SU-DHL-6 (cell line): ENCODE data around the gene GREB1L.

ENCODE experiments used
- H2AFZ ChIP-seq: fragments of 200-600 bp; sonication (generic); 2 replicates; pipeline ENCODE4 v1.6.1; 2014; ENCODE audit warnings: low read depth, mild to moderate bottlenecking, moderate library complexity, mixed read lengths, antibody characterized with exemption, low read length; ENCODE audit not compliant: severe bottlenecking
- H3F3A ChIP-seq: fragments of 200-600 bp; shearing (Covaris generic); 2 replicates; pipeline ENCODE4 v1.6.0; 2016; ENCODE audit warnings: antibody characterized with exemption, mild to moderate bottlenecking; ENCODE audit not compliant: insufficient read depth
- H3K27ac ChIP-seq: fragments of 200-600 bp; sonication (generic); 2 replicates; pipeline ENCODE4 v1.5.1; 2016; ENCODE audit warnings: low read depth, mild to moderate bottlenecking, low read length, moderate library complexity, mixed read lengths
- H3K27me3 ChIP-seq: fragments of 200-600 bp; sonication (generic), shearing (Covaris generic); 2 replicates; pipeline ENCODE4 v1.6.0; 2014; ENCODE audit warnings: mild to moderate bottlenecking, low read length
- H3K36me3 ChIP-seq: fragments of 200-600 bp; sonication (generic); 2 replicates; pipeline ENCODE4 v1.6.1; 2014; ENCODE audit warnings: mild to moderate bottlenecking, low read length, mixed read lengths
- H3K4me2 ChIP-seq: fragments of 300-600, 200-600 bp; shearing (Covaris generic), sonication (generic); 2 replicates; pipeline ENCODE4 v1.6.0; 2014; ENCODE audit warnings: low read length, low read depth, mild to moderate bottlenecking; ENCODE audit not compliant: poor library complexity, severe bottlenecking
- H3K4me3 ChIP-seq: fragments of 200-600 bp; sonication (generic); 2 replicates; pipeline ENCODE4 v1.5.1; 2014; ENCODE audit warnings: antibody characterized with exemption, low read length, mild to moderate bottlenecking, mixed read lengths; ENCODE audit not compliant: insufficient read depth, poor library complexity, severe bottlenecking
- H3K79me2 ChIP-seq: fragments of 200-600 bp; sonication (generic); 2 replicates; pipeline ENCODE4 v1.6.1; 2014; ENCODE audit warnings: mild to moderate bottlenecking, low read length, moderate library complexity; ENCODE audit not compliant: insufficient read depth
- H3K9ac ChIP-seq: fragments of 200-600 bp; sonication (generic); 2 replicates; pipeline ENCODE4 v1.7.0; 2014; ENCODE audit warnings: mild to moderate bottlenecking, low read length
- H3K9me2 ChIP-seq: fragments of 200-600 bp; sonication (generic); replicated peaks from 2 replicates; pipeline ENCODE4 v1.6.1; 2014; ENCODE audit warnings: low read length; ENCODE audit not compliant: insufficient read depth
- H3K9me3 ChIP-seq: fragments of 200-600 bp; sonication (generic); 2 replicates; pipeline ENCODE4 v1.6.1; 2014; ENCODE audit warnings: low read length, mixed read lengths; ENCODE audit not compliant: insufficient read depth
- H4K20me1 ChIP-seq: fragments of 200-600 bp; sonication (generic); 2 replicates; pipeline ENCODE4 v1.6.1; 2014; ENCODE audit warnings: low read depth, mild to moderate bottlenecking, antibody characterized with exemption, low read length, moderate library complexity, mixed read lengths
- CTCF ChIP-seq: fragments of 200-600 bp; sonication (generic); IDR thresholded peaks from one replicate; pipeline ENCODE4 v1.5.1; 2017; ENCODE audit warnings: antibody characterized with exemption, mild to moderate bottlenecking, low read length, moderate library complexity; ENCODE audit not compliant: insufficient read depth, poor library complexity, severe bottlenecking
- EZH2phosphoT487 ChIP-seq: fragments of 200-600 bp; sonication (generic), shearing (Covaris generic); conservative IDR thresholded peaks from 2 replicates; pipeline ENCODE4 v1.6.1; 2018; ENCODE audit warnings: mild to moderate bottlenecking, antibody characterized with exemption, low read length, moderate library complexity, mixed read lengths

Gene GREB1L

GRCh38 chr18:21255211-21255610, 13.2 kb downstream of the GREB1L start:
- Histone ChIP-seq H3K9me2 (no peaks in the 10 kb centered on the region), H3K9ac (no peak overlapping the region), H3F3A (no peaks in the 10 kb centered on the region), H4K20me1 (no peaks in the 10 kb centered on the region), H3K9me3 (no peaks in the 10 kb centered on the region), H3K27me3 (no peaks in the 10 kb centered on the region), H3K4me2 (no peak overlapping the region), H3K4me3 (no peak overlapping the region), H3K27ac (no peak overlapping the region), H3K36me3 (no peaks in the 10 kb centered on the region), H3K79me2 (no peaks in the 10 kb centered on the region), H2AFZ (no peak overlapping the region)
- TF ChIP-seq CTCF (no peak), EZH2phosphoT487 (no peak)

GRCh38 chr18:21257386-21257785, 15.4 kb downstream of the GREB1L start:
- no peaks in the 10 kb centered on the region for H3K9me2 ChIP-seq
- H3K9me3 ChIP-seq, result no peaks in the 10 kb centered on the region
- no peaks in the 10 kb centered on the region for H3F3A ChIP-seq
- no peak overlapping the region for H3K4me3 ChIP-seq
- no peak overlapping the region for H3K9ac ChIP-seq
- TF ChIP-seq CTCF, result no peak
- H3K36me3 ChIP-seq, result no peaks in the 10 kb centered on the region
- no peak overlapping the region for H3K27ac ChIP-seq
- H3K79me2 ChIP-seq, result no peaks in the 10 kb centered on the region
- H3K27me3 ChIP-seq, result no peaks in the 10 kb centered on the region
- H2AFZ ChIP-seq, result no peak overlapping the region
- no peaks in the 10 kb centered on the region for H4K20me1 ChIP-seq
- no peak overlapping the region for H3K4me2 ChIP-seq

DNA sequence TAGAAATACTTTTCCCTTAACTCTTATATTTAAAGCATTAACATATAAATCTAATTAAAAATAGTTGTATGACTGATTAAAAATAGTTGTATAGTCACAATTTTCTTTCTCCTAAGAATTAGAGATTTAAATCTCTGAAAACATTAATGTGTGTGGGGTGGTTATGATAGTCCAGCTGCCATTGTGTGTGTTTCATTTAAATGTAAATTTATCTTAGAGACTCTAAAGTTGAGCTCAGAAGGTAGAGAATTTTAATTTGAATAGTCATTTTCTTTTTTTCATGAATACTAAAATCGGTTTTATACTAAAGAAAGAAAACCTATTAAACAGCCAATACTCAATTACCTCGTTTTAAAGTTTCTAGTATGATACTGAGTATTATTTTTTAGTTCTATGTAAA, 18.6 kb downstream of the GREB1L start:
- Histone ChIP-seq H3K27ac (no peak overlapping the region), H3K27me3 (no peaks in the 10 kb centered on the region)

More for the DNA sequence above, 18.6 kb downstream of the GREB1L start:
- Histone ChIP-seq H3K36me3 (no peaks in the 10 kb centered on the region), H2AFZ (no peak overlapping the region), H3K79me2 (no peaks in the 10 kb centered on the region), H3K9me3 (no peaks in the 10 kb centered on the region), H3K9ac (no peak overlapping the region), H4K20me1 (no peaks in the 10 kb centered on the region), H3K9me2 (no peaks in the 10 kb centered on the region), H3F3A (no peaks in the 10 kb centered on the region), H3K4me2 (no peak overlapping the region), H3K4me3 (no peak overlapping the region)
- TF ChIP-seq EZH2phosphoT487 (no peak), CTCF (no peak)
